ENCODE results near the gene CLEC2D.

DNA sequence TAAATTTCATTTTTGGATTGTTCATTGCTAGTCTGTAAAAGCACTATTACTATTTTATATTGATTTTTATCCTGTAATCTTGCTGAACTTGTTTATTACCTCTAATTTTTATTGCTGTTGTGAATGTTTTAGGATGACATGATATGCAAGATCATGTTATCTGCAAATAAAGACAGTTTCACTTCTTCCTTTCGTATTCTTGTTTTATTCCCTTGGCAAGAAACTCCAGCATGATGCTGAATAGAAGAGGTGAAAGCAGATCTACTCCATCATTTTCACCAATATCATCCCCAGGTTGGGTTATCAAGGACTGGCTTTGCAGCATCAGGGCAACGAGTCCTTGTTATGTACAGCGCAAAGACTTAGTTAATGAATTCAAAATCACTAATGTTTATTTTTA, 66.1 kb downstream of the CLEC2D start:
- TF ChIP-seq, protein P1, sequence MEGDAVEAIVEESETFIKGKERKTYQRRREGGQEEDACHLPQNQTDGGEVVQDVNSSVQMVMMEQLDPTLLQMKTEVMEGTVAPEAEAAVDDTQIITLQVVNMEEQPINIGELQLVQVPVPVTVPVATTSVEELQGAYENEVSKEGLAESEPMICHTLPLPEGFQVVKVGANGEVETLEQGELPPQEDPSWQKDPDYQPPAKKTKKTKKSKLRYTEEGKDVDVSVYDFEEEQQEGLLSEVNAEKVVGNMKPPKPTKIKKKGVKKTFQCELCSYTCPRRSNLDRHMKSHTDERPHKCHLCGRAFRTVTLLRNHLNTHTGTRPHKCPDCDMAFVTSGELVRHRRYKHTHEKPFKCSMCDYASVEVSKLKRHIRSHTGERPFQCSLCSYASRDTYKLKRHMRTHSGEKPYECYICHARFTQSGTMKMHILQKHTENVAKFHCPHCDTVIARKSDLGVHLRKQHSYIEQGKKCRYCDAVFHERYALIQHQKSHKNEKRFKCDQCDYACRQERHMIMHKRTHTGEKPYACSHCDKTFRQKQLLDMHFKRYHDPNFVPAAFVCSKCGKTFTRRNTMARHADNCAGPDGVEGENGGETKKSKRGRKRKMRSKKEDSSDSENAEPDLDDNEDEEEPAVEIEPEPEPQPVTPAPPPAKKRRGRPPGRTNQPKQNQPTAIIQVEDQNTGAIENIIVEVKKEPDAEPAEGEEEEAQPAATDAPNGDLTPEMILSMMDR (IDR thresholded peaks at IDR 0.05 in 2 of 3, conservative IDR thresholded peaks at IDR 0.05 in 1 of 3; ENCODE audit: control insufficient read depth in 2 of 3, extremely low read depth in 1 of 3, insufficient read depth in 1 of 3, low read depth in 3 of 3, low read length in 3 of 3), result no peak
- TF ChIP-seq POLR2A (IDR thresholded peaks at IDR 0.05; ENCODE audit: low read depth, low read length) (no peak), PML (IDR thresholded peaks at IDR 0.05; ENCODE audit: low read length) (no peak), CHD1 (IDR thresholded peaks at IDR 0.05; ENCODE audit: low read depth, low read length) (no peak), YY1 (IDR thresholded peaks at IDR 0.05; ENCODE audit: low read depth, low read length) (no peak), POLR2AphosphoS5 (IDR thresholded peaks at IDR 0.05; ENCODE audit: low read length) (no peak), JUNB (IDR thresholded peaks at IDR 0.05) (no peak), EZH2 (IDR thresholded peaks at IDR 0.05; ENCODE audit: borderline replicate concordance, control insufficient read depth, low read depth, low read length) (no peak), ZZZ3 (IDR thresholded peaks at IDR 0.05; ENCODE audit: control insufficient read depth, insufficient read length, low read depth) (no peak)
- TF ChIP-seq, protein P2, sequence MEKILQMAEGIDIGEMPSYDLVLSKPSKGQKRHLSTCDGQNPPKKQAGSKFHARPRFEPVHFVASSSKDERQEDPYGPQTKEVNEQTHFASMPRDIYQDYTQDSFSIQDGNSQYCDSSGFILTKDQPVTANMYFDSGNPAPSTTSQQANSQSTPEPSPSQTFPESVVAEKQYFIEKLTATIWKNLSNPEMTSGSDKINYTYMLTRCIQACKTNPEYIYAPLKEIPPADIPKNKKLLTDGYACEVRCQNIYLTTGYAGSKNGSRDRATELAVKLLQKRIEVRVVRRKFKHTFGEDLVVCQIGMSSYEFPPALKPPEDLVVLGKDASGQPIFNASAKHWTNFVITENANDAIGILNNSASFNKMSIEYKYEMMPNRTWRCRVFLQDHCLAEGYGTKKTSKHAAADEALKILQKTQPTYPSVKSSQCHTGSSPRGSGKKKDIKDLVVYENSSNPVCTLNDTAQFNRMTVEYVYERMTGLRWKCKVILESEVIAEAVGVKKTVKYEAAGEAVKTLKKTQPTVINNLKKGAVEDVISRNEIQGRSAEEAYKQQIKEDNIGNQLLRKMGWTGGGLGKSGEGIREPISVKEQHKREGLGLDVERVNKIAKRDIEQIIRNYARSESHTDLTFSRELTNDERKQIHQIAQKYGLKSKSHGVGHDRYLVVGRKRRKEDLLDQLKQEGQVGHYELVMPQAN (conservative IDR thresholded peaks at IDR 0.05), result no peak
- TF ChIP-seq, protein P3, sequence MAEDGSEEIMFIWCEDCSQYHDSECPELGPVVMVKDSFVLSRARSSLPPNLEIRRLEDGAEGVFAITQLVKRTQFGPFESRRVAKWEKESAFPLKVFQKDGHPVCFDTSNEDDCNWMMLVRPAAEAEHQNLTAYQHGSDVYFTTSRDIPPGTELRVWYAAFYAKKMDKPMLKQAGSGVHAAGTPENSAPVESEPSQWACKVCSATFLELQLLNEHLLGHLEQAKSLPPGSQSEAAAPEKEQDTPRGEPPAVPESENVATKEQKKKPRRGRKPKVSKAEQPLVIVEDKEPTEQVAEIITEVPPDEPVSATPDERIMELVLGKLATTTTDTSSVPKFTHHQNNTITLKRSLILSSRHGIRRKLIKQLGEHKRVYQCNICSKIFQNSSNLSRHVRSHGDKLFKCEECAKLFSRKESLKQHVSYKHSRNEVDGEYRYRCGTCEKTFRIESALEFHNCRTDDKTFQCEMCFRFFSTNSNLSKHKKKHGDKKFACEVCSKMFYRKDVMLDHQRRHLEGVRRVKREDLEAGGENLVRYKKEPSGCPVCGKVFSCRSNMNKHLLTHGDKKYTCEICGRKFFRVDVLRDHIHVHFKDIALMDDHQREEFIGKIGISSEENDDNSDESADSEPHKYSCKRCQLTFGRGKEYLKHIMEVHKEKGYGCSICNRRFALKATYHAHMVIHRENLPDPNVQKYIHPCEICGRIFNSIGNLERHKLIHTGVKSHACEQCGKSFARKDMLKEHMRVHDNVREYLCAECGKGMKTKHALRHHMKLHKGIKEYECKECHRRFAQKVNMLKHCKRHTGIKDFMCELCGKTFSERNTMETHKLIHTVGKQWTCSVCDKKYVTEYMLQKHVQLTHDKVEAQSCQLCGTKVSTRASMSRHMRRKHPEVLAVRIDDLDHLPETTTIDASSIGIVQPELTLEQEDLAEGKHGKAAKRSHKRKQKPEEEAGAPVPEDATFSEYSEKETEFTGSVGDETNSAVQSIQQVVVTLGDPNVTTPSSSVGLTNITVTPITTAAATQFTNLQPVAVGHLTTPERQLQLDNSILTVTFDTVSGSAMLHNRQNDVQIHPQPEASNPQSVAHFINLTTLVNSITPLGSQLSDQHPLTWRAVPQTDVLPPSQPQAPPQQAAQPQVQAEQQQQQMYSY (CRISPR knock-in tag; IDR thresholded peaks at IDR 0.05), result no peak

All from GM12878 (cell line).